ENCODE data around the gene PSMB7.
A peak's percentile ranks its signal among the peaks of the same experiment; 100 is the strongest.

PSMB7 gene

GRCh38 chr9:124384846-124385245 lies 30.4 kb downstream of the PSMB7 start:
- Mint-ChIP-seq H3K4me1 (peaks cover 38% of the 10 kb centered on the region), H3K9me3 (no peaks in the 10 kb centered on the region), H3K27ac (no peak overlapping the region), H3K27me3 (no peaks in the 10 kb centered on the region), H3K4me3 (no peak overlapping the region)
- DNase-seq (no peak), ATAC-seq (no peak)

- Mint-ChIP-seq H3K4me3 (no peak overlapping the region), H3K9me3 (no peaks in the 10 kb centered on the region), H3K27ac (no peak overlapping the region), H3K27me3 (no peaks in the 10 kb centered on the region), H3K4me1 (peaks cover 32% of the 10 kb centered on the region)
- no peak for ATAC-seq
- no peak for DNase-seq
These were observed 31.0 kb downstream of the PSMB7 start for GRCh38 chr9:124384210-124384609.

- Mint-ChIP-seq H3K4me3 (no peak overlapping the region), H3K27ac (peak overlapping the region; percentile 26 to 60), H3K27me3 (no peaks in the 10 kb centered on the region), H3K9me3 (no peaks in the 10 kb centered on the region), H3K4me1 (peaks cover 17% of the 10 kb centered on the region)
- DNase-seq, result no peak
- ATAC-seq, result peak; percentile 81
These were observed 33.9 kb downstream of the PSMB7 start for GRCh38 chr9:124381170-124381945.

- H3K9me3 Mint-ChIP-seq, result no peaks in the 10 kb centered on the region
- ATAC-seq (no peak), DNase-seq (no peak)
- H3K27ac Mint-ChIP-seq, result no peak overlapping the region
- H3K4me3 Mint-ChIP-seq, result no peak overlapping the region
- H3K4me1 Mint-ChIP-seq, result peaks cover 15% of the 10 kb centered on the region
- H3K27me3 Mint-ChIP-seq, result no peaks in the 10 kb centered on the region
These were observed 37.5 kb downstream of the PSMB7 start for GRCh38 chr9:124377551-124378406.

GRCh38 chr9:124376329-124376728 lies 38.9 kb downstream of the PSMB7 start:
- Mint-ChIP-seq H3K4me3 (no peak overlapping the region), H3K27ac (no peak overlapping the region), H3K27me3 (no peaks in the 10 kb centered on the region), H3K9me3 (no peaks in the 10 kb centered on the region), H3K4me1 (peaks cover 21% of the 10 kb centered on the region)
- no peak for DNase-seq
- no peak for ATAC-seq

DNA sequence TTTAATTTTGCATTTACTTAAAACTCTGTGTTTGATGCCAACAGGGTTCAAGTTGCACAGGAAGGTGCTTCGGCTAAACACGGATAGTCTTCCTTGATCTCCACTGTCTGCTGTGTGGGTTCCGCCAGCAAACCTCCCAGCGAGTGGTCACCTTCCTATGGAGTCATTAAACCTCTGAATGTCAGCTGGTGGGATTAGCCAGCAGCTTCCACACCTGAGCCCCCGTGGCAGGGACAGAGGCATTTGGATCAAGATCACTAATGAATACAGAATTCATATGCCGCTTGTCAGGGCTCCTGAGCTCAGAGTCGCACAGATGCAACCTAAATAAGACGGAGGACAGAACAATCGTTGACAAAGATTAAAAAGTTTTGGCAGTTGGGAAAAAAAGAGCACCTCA lies 39.5 kb downstream of the PSMB7 start:
- Mint-ChIP-seq H3K4me3 (no peak overlapping the region), H3K9me3 (no peaks in the 10 kb centered on the region), H3K27me3 (no peaks in the 10 kb centered on the region), H3K4me1 (peaks cover 19% of the 10 kb centered on the region), H3K27ac (peak overlapping the region in 1 of 2 donors; percentile 56)
- no peak for DNase-seq
- ATAC-seq, result no peak

DNA sequence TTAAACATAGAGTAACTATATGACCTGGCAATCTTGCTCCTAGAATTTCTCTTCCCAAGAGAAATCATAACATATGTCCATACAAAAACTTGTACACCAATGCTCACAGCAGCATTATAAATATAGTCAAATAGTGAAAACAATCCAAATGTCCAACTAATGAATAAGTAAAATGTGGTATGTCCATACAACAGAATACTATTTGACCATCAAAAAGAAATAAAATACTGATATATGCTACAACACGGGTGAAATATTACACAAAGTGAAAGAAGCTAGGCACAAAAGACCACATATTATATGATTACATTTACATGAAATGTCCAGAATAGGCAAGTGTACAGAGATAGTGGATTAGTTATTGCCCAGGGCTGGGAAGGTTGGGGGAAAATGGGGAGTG lies 41.4 kb downstream of the PSMB7 start:
- ATAC-seq, result no peak
- Mint-ChIP-seq H3K9me3 (no peaks in the 10 kb centered on the region), H3K27me3 (no peaks in the 10 kb centered on the region), H3K27ac (peak overlapping the region in 1 of 2 donors; percentile 61), H3K4me1 (peaks cover 35% of the 10 kb centered on the region), H3K4me3 (no peak overlapping the region)
- no peak for DNase-seq

DNA sequence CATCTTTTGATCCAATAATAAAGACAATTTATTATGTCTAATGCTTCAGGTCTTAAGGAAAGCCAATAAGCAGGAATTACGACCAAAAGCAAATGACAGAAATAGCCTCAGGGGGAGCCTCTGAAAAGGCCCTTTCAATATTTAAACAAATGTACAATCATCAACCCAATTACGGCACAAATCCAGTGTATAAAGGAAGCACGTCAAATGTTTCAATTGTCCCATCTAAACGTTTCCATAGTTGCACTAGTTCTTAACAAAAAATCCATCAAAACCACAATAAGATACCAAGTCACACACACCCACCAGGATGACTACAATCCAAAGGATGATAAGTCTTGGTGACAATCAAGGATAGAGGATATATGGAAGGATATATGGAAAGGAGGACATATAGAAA lies 41.9 kb downstream of the PSMB7 start:
- no peak overlapping the region for H3K27ac Mint-ChIP-seq
- H3K4me1 Mint-ChIP-seq, result peaks cover 40% of the 10 kb centered on the region
- no peak overlapping the region for H3K4me3 Mint-ChIP-seq

DNA sequence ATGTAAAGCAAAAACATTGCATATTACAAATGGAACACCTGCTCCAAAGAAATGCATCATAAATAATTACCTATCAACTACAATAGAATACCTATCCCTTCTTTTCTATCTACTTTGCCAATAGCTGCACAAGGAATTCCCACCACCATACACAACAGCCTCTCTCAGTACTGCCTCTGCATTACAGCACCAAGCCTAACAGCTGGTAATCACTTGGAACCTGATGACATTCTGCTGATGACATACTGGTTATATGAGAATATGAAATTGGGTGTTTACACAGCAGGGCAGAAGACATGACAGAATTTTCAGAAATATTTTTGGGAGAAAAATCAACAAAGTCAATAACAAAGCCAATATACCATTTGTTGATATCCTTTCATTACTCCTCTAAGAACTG lies 43.2 kb downstream of the PSMB7 start:
- no peaks in the 10 kb centered on the region for H3K9me3 Mint-ChIP-seq
- H3K27me3 Mint-ChIP-seq, result no peaks in the 10 kb centered on the region
- DNase-seq (no peak), ATAC-seq (no peak)
- H3K4me3 Mint-ChIP-seq, result no peak overlapping the region
- no peak overlapping the region for H3K27ac Mint-ChIP-seq
- H3K4me1 Mint-ChIP-seq, result peaks cover 53% of the 10 kb centered on the region

More for the DNA sequence above, 41.9 kb downstream of the PSMB7 start:
- H3K9me3 Mint-ChIP-seq, result no peaks in the 10 kb centered on the region
- DNase-seq (no peak), ATAC-seq (no peak)
- no peaks in the 10 kb centered on the region for H3K27me3 Mint-ChIP-seq

- no peak overlapping the region for H3K27ac Mint-ChIP-seq
- ATAC-seq (no peak), DNase-seq (no peak)
- H3K27me3 Mint-ChIP-seq, result no peaks in the 10 kb centered on the region
- H3K4me1 Mint-ChIP-seq, result peaks cover 60% of the 10 kb centered on the region
- no peak overlapping the region for H3K4me3 Mint-ChIP-seq
- H3K9me3 Mint-ChIP-seq, result no peaks in the 10 kb centered on the region
These were observed 44.2 kb downstream of the PSMB7 start for GRCh38 chr9:124370896-124371582.

DNA sequence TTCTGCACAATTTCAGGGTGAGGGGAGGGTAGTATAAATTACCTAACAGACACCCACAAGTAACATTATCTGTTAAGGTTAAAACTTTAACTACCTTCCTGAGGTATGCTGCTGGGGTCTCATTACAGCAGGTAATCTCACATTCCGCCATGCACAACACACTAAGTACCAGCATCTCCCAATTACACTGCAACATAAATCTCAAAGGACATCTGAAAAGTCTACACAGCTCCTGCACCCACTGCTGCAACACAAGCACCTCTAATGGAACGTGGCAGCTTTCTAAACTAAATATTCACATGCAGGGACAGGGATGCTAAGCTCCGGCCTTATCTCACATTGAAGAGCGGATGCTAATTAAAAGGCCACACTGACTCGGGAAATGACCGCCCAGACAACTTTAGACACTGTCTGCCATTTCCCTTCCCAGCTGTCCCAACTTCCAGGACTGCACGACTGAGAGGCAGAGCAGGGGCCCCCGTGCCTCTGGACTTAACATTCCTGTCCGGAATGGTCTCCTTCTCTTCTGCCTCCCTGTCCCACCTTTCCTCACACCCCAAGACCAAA lies 45.9 kb downstream of the PSMB7 start:
- H3K27me3 Mint-ChIP-seq, result no peaks in the 10 kb centered on the region
- H3K4me3 Mint-ChIP-seq, result no peak overlapping the region
- H3K27ac Mint-ChIP-seq, result peak overlapping the region in 1 of 2 donors; percentile 29
- ATAC-seq, result no peak
- no peak for DNase-seq
- no peaks in the 10 kb centered on the region for H3K9me3 Mint-ChIP-seq
- H3K4me1 Mint-ChIP-seq, result peaks cover 68% of the 10 kb centered on the region

DNA sequence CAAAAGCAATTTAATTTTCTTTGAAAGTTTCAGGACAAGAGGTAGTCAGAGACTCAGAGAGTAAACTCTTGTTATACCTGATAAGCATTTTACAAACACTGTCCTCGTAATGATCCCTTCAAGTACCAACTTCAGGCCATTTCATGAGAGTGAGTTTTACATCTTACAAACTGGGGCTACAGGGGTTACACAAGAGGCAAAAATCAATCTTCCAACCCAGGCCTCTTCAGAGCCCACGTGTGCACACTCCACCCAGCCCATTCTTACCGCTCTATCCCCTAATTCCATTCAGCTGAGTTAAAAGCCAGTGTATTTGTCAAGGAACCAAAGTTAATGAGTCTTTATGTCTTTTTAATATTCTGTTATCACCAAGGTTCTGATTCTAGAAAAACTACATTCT lies 46.5 kb downstream of the PSMB7 start:
- Mint-ChIP-seq H3K27ac (no peak overlapping the region), H3K9me3 (no peaks in the 10 kb centered on the region), H3K27me3 (no peaks in the 10 kb centered on the region), H3K4me3 (no peak overlapping the region), H3K4me1 (peaks cover 68% of the 10 kb centered on the region)
- ATAC-seq, result no peak
- DNase-seq, result no peak

DNA sequence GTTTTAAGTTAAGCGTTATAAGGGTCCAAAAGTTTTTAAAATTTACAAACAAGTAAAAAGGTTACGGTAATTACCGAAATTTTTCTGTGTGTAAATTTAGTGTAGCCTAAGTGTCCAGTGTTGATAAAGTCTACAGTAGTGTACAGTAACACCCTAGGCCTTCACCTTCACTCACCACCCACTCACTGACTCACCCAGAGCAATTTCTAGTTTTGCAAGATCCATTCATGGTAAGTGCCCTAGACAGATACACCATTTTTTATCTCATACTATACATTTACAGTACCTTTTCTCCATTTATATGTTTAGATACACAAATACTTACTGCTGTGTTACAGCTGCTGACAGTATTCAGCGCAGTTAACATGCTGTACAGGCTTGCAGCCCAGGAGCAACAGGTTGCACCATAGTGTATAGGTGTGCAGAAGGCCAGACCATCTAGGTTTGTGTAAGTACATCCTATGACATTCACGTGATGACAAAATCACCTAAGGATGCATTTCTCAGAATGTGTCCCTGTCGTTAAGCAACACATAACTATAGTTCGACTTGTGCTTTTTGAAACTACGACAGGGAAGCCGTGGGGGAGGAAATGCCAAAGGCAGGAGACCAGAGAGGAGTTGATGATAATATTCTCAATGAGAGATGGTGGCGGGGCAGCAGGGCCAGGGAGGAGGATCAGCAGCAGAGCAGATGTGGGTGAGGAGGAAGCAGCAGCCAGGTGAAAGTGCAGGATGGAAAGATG lies 48.6 kb downstream of the PSMB7 start:
- DNase-seq, result no peak
- Mint-ChIP-seq H3K9me3 (no peaks in the 10 kb centered on the region), H3K4me3 (no peak overlapping the region), H3K4me1 (peaks cover 55% of the 10 kb centered on the region), H3K27ac (no peak overlapping the region), H3K27me3 (no peaks in the 10 kb centered on the region)
- ATAC-seq, result no peak

DNA sequence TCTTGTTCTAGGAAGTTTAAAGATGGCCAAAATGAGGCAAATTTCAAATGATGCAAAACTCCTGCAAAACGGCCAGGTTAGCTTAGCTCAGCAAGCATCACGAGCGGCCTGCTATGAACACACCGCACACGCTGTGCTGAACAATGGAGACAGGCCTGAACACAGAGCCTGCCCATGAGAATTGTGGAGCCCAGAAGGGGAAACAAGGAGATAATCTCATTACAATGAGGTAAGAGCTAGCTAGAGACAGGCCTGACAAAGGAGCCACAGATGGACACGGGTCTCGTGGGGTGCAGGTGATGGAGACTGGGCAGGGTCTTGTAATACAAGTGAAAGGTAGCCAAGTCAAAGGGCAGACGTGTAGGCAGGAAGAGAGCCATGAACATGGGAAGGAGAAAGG lies 50.2 kb downstream of the PSMB7 start:
- Mint-ChIP-seq H3K4me1 (peaks cover 57% of the 10 kb centered on the region), H3K27me3 (no peaks in the 10 kb centered on the region), H3K9me3 (no peaks in the 10 kb centered on the region), H3K4me3 (no peak overlapping the region), H3K27ac (no peak overlapping the region)
- DNase-seq (no peak), ATAC-seq (no peak)

DNA sequence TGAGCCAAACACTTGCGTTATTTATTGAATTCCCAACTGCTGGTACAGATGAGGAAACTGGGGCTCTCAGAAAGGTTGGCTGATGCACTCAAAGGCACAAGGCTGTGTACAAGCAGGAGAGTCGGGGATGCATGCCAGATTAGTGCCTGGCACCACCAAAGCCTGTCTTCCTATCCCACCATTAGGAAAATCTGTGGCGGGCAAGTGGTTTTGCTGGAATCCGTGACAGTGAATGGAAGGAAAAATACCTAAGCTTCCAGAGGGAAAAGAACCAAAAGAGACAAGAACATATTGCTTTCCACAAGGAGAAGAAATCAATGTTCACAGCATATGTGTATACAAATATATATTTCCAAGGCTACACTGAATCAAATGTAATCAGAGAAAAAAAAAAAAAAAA lies 51.1 kb downstream of the PSMB7 start:
- H3K4me3 Mint-ChIP-seq, result no peak overlapping the region
- DNase-seq, result no peak
- peaks cover 57% of the 10 kb centered on the region for H3K4me1 Mint-ChIP-seq
- no peaks in the 10 kb centered on the region for H3K27me3 Mint-ChIP-seq
- H3K27ac Mint-ChIP-seq, result no peak overlapping the region
- H3K9me3 Mint-ChIP-seq, result no peaks in the 10 kb centered on the region
- no peak for ATAC-seq
